Cardiac fibroblast (primary cell): ENCODE measurements around the gene INTS2.
A peak's percentile ranks its signal among the peaks of the same experiment; 100 is the strongest.
"Not testable (repeated sequence)": the region's sequence is repeated elsewhere in the genome, so short reads cannot be mapped to it uniquely, and the experiment has no call there.

ENCODE experiments used
- DNase-seq, 2 donors: peaks; one replicate each; pipeline versions ENCODE4 v3.0.0 to v3.0.0-alpha.2; 2010; ENCODE audit warnings: low read depth in 2 of 2
- H3K4me3 ChIP-seq, 2 donors: replicated peaks in 1 of 2; 1 replicate in 1 of 2; 2 replicates in 1 of 2; pipeline ENCODE4 v1.5.1; 2011; ENCODE audit warnings: low read depth in 2 of 2, low read length in 2 of 2, mild to moderate bottlenecking in 2 of 2, moderate library complexity in 1 of 2
- CTCF ChIP-seq: IDR thresholded peaks from one replicate; pipeline ENCODE4 v1.5.1; 2011; ENCODE audit warnings: low read depth, mild to moderate bottlenecking, low read length, inconsistent platforms

The INTS2 gene

GRCh38 chr17:61926826-61927207 is 965 bp downstream of the INTS2 start:
- H3K4me3 ChIP-seq, result peak overlapping the region; percentile 76 to 81
- TF ChIP-seq CTCF, result no peak
- DNase-seq, result peak in 1 of 2 donors; percentile 10

- not testable (repeated sequence) for DNase-seq, H3K4me3 ChIP-seq
These were observed 12.6 kb downstream of the INTS2 start for GRCh38 chr17:61915162-61915561.

- no peak overlapping the region for H3K4me3 ChIP-seq
- DNase-seq, result no peak
- TF ChIP-seq CTCF, result no peak
These were observed 19.3 kb downstream of the INTS2 start for GRCh38 chr17:61908292-61909037.

GRCh38 chr17:61907361-61907760 is 20.4 kb downstream of the INTS2 start:
- DNase-seq, result no peak
- TF ChIP-seq CTCF, result no peak

GRCh38 chr17:61904094-61904710 is 23.6 kb downstream of the INTS2 start:
- no peak for TF ChIP-seq CTCF
- DNase-seq, result no peak
- H3K4me3 ChIP-seq, result no peak overlapping the region

More at GRCh38 chr17:61907361-61907760, 20.4 kb downstream of the INTS2 start:
- H3K4me3 ChIP-seq, result no peak overlapping the region

GRCh38 chr17:61903251-61903650 is 24.5 kb downstream of the INTS2 start:
- no peak for DNase-seq
- no peak for TF ChIP-seq CTCF
- no peak overlapping the region for H3K4me3 ChIP-seq

- no peak for DNase-seq
- no peak overlapping the region for H3K4me3 ChIP-seq
- no peak for TF ChIP-seq CTCF
These were observed 30.1 kb downstream of the INTS2 start for GRCh38 chr17:61897548-61898180.
